PC-3 (cell line): Measurements from ENCODE around the gene HMCN2. TPM values are rescaled to one million over a fixed set of nuclear protein-coding genes. Genes with fewer than 3 reads are reported as not detected.

ENCODE experiments used
- ATAC-seq: fragments of 200-7000 bp; cut with Tn5 transposase; 2 replicates; pipeline ENCODE4 v1.9.1; 2020; ENCODE audit warnings: mild to moderate bottlenecking, moderate library complexity
- BruUV-seq: library from RNA; stranded (reverse); fragments of 400-500 nt; replicated peaks from 2 replicates; lab custom pipeline; 2021; lab: Mats Ljungman, UMichigan
- CTCF ChIA-PET: fragments of 300-600 bp; sonication (Branson Sonifier 250); formaldehyde crosslinking; loops from one replicate; lab custom pipeline; 2022; ENCODE audit warnings: antibody characterized with exemption; lab: Charles Lee
- POLR2A ChIA-PET: fragments of 300-600 bp; sonication (Branson Sonifier 250); formaldehyde crosslinking; loops from one replicate; lab custom pipeline; 2022; ENCODE audit warnings: antibody characterized with exemption; ENCODE audit not compliant: unreplicated experiment; lab: Charles Lee
- DNase-seq: peaks from one replicate; pipeline ENCODE4 v3.0.0-alpha.2; 2015
- H2AFZ ChIP-seq: fragments of 300-600 bp; sonication (generic); 2 replicates; pipeline ENCODE4 v1.6.0; 2016; ENCODE audit warnings: antibody characterized with exemption, low read length
- H3F3A ChIP-seq: fragments of 300-600 bp; sonication (generic); one replicate; pipeline ENCODE4 v1.6.0; 2017; ENCODE audit warnings: antibody characterized with exemption, low read length, control low read depth, mild to moderate bottlenecking; ENCODE audit not compliant: unreplicated experiment
- H3K27ac ChIP-seq: fragments of 300-600 bp; sonication (generic); 2 replicates; pipeline ENCODE4 v1.5.1; 2016; ENCODE audit warnings: mild to moderate bottlenecking, low read length
- H3K27me3 ChIP-seq: fragments of 300-600 bp; sonication (generic); 2 replicates; pipeline ENCODE4 v1.6.1; 2016; ENCODE audit warnings: low read length, mixed read lengths
- H3K36me3 ChIP-seq: fragments of 300-600 bp; sonication (generic); 2 replicates; pipeline ENCODE4 v1.6.1; 2016; ENCODE audit warnings: low read depth, mixed run types, low read length, mixed read lengths
- H3K4me1 ChIP-seq: fragments of 300-600 bp; sonication (generic); 2 replicates; pipeline ENCODE4 v1.5.1; 2016; ENCODE audit warnings: low read length; ENCODE audit not compliant: insufficient read depth
- H3K4me2 ChIP-seq: fragments of 300-600 bp; sonication (generic); 2 replicates; pipeline ENCODE4 v1.6.0; 2016; ENCODE audit warnings: low read length
- H3K4me3 ChIP-seq: fragments of 300-600 bp; sonication (generic); 2 replicates; pipeline ENCODE4 v1.5.1; 2016; ENCODE audit warnings: mild to moderate bottlenecking, low read length, mixed read lengths
- H3K79me2 ChIP-seq: fragments of 300-600 bp; sonication (generic); 2 replicates; pipeline ENCODE4 v1.6.1; 2017; ENCODE audit warnings: low read length, mixed read lengths
- H3K9ac ChIP-seq: fragments of 300-600 bp; sonication (generic); 2 replicates; pipeline ENCODE4 v1.6.0; 2016; ENCODE audit warnings: mild to moderate bottlenecking, low read length
- H3K9me2 ChIP-seq: fragments of 300-600 bp; sonication (generic); replicated peaks from 2 replicates; pipeline ENCODE4 v1.6.1; 2016; ENCODE audit warnings: mixed run types, low read length, mixed read lengths
- H3K9me3 ChIP-seq: fragments of 300-600 bp; sonication (generic); 2 replicates; pipeline ENCODE4 v1.6.1; 2016; ENCODE audit warnings: low read length, mixed read lengths
- H4K20me1 ChIP-seq: fragments of 300-600 bp; sonication (generic); 2 replicates; pipeline ENCODE4 v1.6.1; 2016; ENCODE audit warnings: low read length, mixed read lengths
- EZH2 ChIP-seq: fragments of 300-600 bp; sonication (generic); IDR thresholded peaks from one replicate; pipeline ENCODE4 v1.6.1; 2017; ENCODE audit warnings: antibody characterized with exemption, mild to moderate bottlenecking, low read length; ENCODE audit not compliant: unreplicated experiment
- EZH2phosphoT487 ChIP-seq: fragments of 300-600 bp; sonication (generic); IDR thresholded peaks from 2 replicates; pipeline ENCODE4 v1.6.1; 2018; ENCODE audit warnings: mild to moderate bottlenecking, antibody characterized with exemption, low read length, borderline replicate concordance
- intact Hi-C: fragments of 100-400 bp; cut with micrococcal nuclease; formaldehyde crosslinking; loops from 2 replicates; pipeline ENCODE4 v1.9.0; 2023
- total RNA-seq: library from RNA; depleted of rRNA; stranded (reverse); fragments of >200 nt; gene quantifications from 2 replicates; pipeline ENCODE4 v1.2.3, GENCODE V29; 2014
- TF ChIP-seq, protein P1 (sequence below): fragments of 300-600 bp; sonication (generic); conservative IDR thresholded peaks from 2 replicates; pipeline ENCODE4 v1.5.1; 2017; ENCODE audit warnings: antibody characterized with exemption, low read depth, mild to moderate bottlenecking, low read length

HMCN2 gene
- total RNA-seq, 1 experiment from 2014 or later = 0.11 TPM

- Histone ChIP-seq H3K4me2 (no peak overlapping the region), H3K9ac (no peak overlapping the region), H3K9me2 (no peaks in the 10 kb centered on the region), H3K9me3 (no peaks in the 10 kb centered on the region), H4K20me1 (no peaks in the 10 kb centered on the region), H2AFZ (no peak overlapping the region), H3K4me3 (no peak overlapping the region), H3K27me3 (no peaks in the 10 kb centered on the region), H3F3A (no peaks in the 10 kb centered on the region), H3K4me1 (no peaks in the 10 kb centered on the region), H3K27ac (no peak overlapping the region), H3K36me3 (peaks cover 3% of the 10 kb centered on the region; the same call in 1 of the 2 replicates), H3K79me2 (no peaks in the 10 kb centered on the region)
- intact Hi-C loops = no loop called here
- no peak for ATAC-seq
- no peak for DNase-seq
- ChIA-PET CTCF (no interaction called here), POLR2A (no interaction called here)
- no peak for TF ChIP-seq EZH2phosphoT487
- TF ChIP-seq, protein P1, sequence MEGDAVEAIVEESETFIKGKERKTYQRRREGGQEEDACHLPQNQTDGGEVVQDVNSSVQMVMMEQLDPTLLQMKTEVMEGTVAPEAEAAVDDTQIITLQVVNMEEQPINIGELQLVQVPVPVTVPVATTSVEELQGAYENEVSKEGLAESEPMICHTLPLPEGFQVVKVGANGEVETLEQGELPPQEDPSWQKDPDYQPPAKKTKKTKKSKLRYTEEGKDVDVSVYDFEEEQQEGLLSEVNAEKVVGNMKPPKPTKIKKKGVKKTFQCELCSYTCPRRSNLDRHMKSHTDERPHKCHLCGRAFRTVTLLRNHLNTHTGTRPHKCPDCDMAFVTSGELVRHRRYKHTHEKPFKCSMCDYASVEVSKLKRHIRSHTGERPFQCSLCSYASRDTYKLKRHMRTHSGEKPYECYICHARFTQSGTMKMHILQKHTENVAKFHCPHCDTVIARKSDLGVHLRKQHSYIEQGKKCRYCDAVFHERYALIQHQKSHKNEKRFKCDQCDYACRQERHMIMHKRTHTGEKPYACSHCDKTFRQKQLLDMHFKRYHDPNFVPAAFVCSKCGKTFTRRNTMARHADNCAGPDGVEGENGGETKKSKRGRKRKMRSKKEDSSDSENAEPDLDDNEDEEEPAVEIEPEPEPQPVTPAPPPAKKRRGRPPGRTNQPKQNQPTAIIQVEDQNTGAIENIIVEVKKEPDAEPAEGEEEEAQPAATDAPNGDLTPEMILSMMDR = no peak
- TF ChIP-seq EZH2 = no peak
- BruUV-seq = no TSS peak
These were observed 45.9 kb upstream of the HMCN2 start for GRCh38 chr9:130219661-130220096.

DNA sequence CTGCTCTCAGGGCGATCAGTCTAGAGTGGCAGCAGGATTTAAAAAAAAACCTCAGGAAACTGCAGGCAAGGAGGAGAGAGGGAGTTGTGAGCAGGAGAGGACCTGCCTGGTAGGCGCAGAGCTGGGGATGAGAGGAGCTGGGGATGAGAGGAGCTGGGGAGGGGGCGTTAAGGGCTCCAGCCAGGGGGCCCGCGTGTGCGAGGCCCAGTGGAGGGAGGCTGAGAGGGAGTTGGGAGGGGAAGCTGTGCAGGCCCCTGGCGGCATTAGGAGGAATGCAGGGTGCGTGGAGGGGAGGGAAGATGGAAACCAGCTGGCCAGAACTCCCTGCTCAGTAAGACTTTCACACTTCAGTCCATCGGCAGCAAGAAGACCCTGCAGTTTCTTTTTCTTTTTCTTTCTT, 45.2 kb upstream of the HMCN2 start:
- H3K9me2 ChIP-seq = no peaks in the 10 kb centered on the region
- no peaks in the 10 kb centered on the region for H3K27me3 ChIP-seq
- H3K4me1 ChIP-seq = no peaks in the 10 kb centered on the region
- H3K79me2 ChIP-seq = no peaks in the 10 kb centered on the region
- no peak for DNase-seq
- no peak overlapping the region for H3K9ac ChIP-seq
- H3K4me3 ChIP-seq = no peak overlapping the region
- no peaks in the 10 kb centered on the region for H3F3A ChIP-seq
- no peak overlapping the region for H3K27ac ChIP-seq
- ChIA-PET POLR2A (no interaction called here), CTCF (no interaction called here)
- H4K20me1 ChIP-seq = no peaks in the 10 kb centered on the region
- H3K4me2 ChIP-seq = no peak overlapping the region
- TF ChIP-seq EZH2 = no peak
- no peak for TF ChIP-seq EZH2phosphoT487
- TF ChIP-seq, protein P1 = no peak
- H2AFZ ChIP-seq = no peak overlapping the region
- H3K9me3 ChIP-seq = no peaks in the 10 kb centered on the region
- no peak for ATAC-seq
- intact Hi-C loops = no loop called here
- no TSS peak for BruUV-seq
- peaks cover 3% of the 10 kb centered on the region; the same call in 1 of the 2 replicates for H3K36me3 ChIP-seq

GRCh38 chr9:130222833-130223232, 42.7 kb upstream of the HMCN2 start:
- ChIA-PET CTCF (no interaction called here), POLR2A (no interaction called here)
- no peak overlapping the region for H3K27ac ChIP-seq
- no peaks in the 10 kb centered on the region for H3K27me3 ChIP-seq
- no peak overlapping the region for H2AFZ ChIP-seq
- no peak overlapping the region for H3K4me3 ChIP-seq
- no peaks in the 10 kb centered on the region for H4K20me1 ChIP-seq
- H3F3A ChIP-seq = no peaks in the 10 kb centered on the region
- H3K9ac ChIP-seq = no peak overlapping the region
- H3K4me2 ChIP-seq = no peak overlapping the region
- H3K79me2 ChIP-seq = no peaks in the 10 kb centered on the region
- no TSS peak for BruUV-seq
- H3K4me1 ChIP-seq = no peaks in the 10 kb centered on the region
- peaks cover 13% of the 10 kb centered on the region; the same call in 1 of the 2 replicates for H3K36me3 ChIP-seq
- DNase-seq = no peak
- ATAC-seq = no peak
- H3K9me2 ChIP-seq = no peaks in the 10 kb centered on the region
- intact Hi-C loops = no loop called here
- TF ChIP-seq, protein P1 = no peak
- no peak for TF ChIP-seq EZH2phosphoT487
- TF ChIP-seq EZH2 = no peak
- no peaks in the 10 kb centered on the region for H3K9me3 ChIP-seq
